Measurements from ENCODE around the gene PLA2G2F. TPM values are rescaled to one million over a fixed set of nuclear protein-coding genes. Genes with fewer than 3 reads are reported as not detected.

PLA2G2F gene
- polyA plus RNA-seq, 1 experiment, result not detected

- TF ChIP-seq CTCF (IDR thresholded peaks at IDR 0.05; ENCODE audit: insufficient read depth, low read depth, low read length), result no peak
- CTCF ChIA-PET, result interaction anchor here (0.8 to 1.4 kb wide), 2 partner anchors 18 to 24 kb away, joined by 3 to 5 read pairs; no protein-coding TSS in a partner anchor
- DNase-seq (ENCODE audit: low read depth), result no peak
- Histone ChIP-seq H3K27me3 (ENCODE audit: control insufficient read depth, insufficient read depth, low read length) (peaks cover 6% of the 10 kb centered on the region), H3K4me3 (ENCODE audit: low read depth, low read length) (no peak overlapping the region), H3K36me3 (ENCODE audit: control insufficient read depth, insufficient read depth, low read length) (no peaks in the 10 kb centered on the region)
- POLR2A ChIA-PET, result no interaction called here
These were observed 30.8 kb downstream of the PLA2G2F start for GRCh38 chr1:20169932-20170331.

- Histone ChIP-seq H3K27me3 (ENCODE audit: control insufficient read depth, insufficient read depth, low read length) (peaks cover 3% of the 10 kb centered on the region; the same call in 1 of the 2 replicates), H3K36me3 (ENCODE audit: control insufficient read depth, insufficient read depth, low read length) (no peaks in the 10 kb centered on the region), H3K4me3 (ENCODE audit: low read depth, low read length) (no peak overlapping the region)
- DNase-seq (ENCODE audit: low read depth), result no peak
- ChIA-PET POLR2A (no interaction called here), CTCF (interaction anchor here (1.4 to 2.0 kb wide), 2 partner anchors 19 to 22 kb away, joined by 6 to 7 read pairs; no protein-coding TSS in a partner anchor)
- TF ChIP-seq CTCF (IDR thresholded peaks at IDR 0.05; ENCODE audit: insufficient read depth, low read depth, low read length), result no peak
These were observed 33.0 kb downstream of the PLA2G2F start for GRCh38 chr1:20172033-20172590.

GRCh38 chr1:20174937-20175666 is 36.0 kb downstream of the PLA2G2F start:
- ChIA-PET POLR2A (no interaction called here), CTCF (interaction anchor here (1.0 kb wide), 1 partner anchor 256 kb away, joined by 3 read pairs; no protein-coding TSS in a partner anchor)
- H3K27me3 ChIP-seq (ENCODE audit: control insufficient read depth, insufficient read depth, low read length), result no peaks in the 10 kb centered on the region
- no peak for DNase-seq (ENCODE audit: low read depth)
- H3K4me3 ChIP-seq (ENCODE audit: low read depth, low read length), result no peak overlapping the region
- no peak for TF ChIP-seq CTCF (IDR thresholded peaks at IDR 0.05; ENCODE audit: insufficient read depth, low read depth, low read length)
- H3K36me3 ChIP-seq (ENCODE audit: control insufficient read depth, insufficient read depth, low read length), result no peaks in the 10 kb centered on the region

- CTCF ChIA-PET, result interaction anchor here (0.6 to 2.6 kb wide), 8 partner anchors 13 to 788 kb away, joined by 3 to 12 read pairs (median 5); no protein-coding TSS in a partner anchor
- H3K36me3 ChIP-seq (ENCODE audit: control insufficient read depth, insufficient read depth, low read length), result no peaks in the 10 kb centered on the region
- H3K27me3 ChIP-seq (ENCODE audit: control insufficient read depth, insufficient read depth, low read length), result peaks cover 3% of the 10 kb centered on the region
- TF ChIP-seq CTCF (IDR thresholded peaks at IDR 0.05; ENCODE audit: insufficient read depth, low read depth, low read length), result no peak
- POLR2A ChIA-PET, result no interaction called here
- no peak for DNase-seq (ENCODE audit: low read depth)
- no peak overlapping the region for H3K4me3 ChIP-seq (ENCODE audit: low read depth, low read length)
These were observed 39.7 kb downstream of the PLA2G2F start for GRCh38 chr1:20178634-20179370.

All from BJ (cell line).